Cardiac muscle cell (in vitro differentiated cells and primary cell): ENCODE results near the gene LRRC4. TPM values are rescaled to one million over a fixed set of nuclear protein-coding genes. Genes with fewer than 3 reads are reported as not detected.
A peak's percentile ranks its signal among the peaks of the same experiment; 100 is the strongest.

Source experiments
- DNase-seq, 2 donors: peaks; one replicate each; pipeline versions ENCODE4 v3.0.0 to v3.0.0-alpha.2; 2010 to 2017; ENCODE audit warnings: low read depth in 1 of 2, low spot score in 1 of 2
- H3K27ac ChIP-seq: fragments of 200-600 bp; sonication (generic); 2 replicates; pipeline ENCODE4 v1.5.1; 2016
- H3K27me3 ChIP-seq: fragments of 200-600 bp; sonication (generic); 2 replicates; pipeline ENCODE4 v1.6.0; 2016; ENCODE audit warnings: control low read depth
- H3K36me3 ChIP-seq: fragments of 200-600 bp; sonication (generic); 2 replicates; pipeline ENCODE4 v1.5.1; 2016; ENCODE audit warnings: control low read depth
- H3K4me1 ChIP-seq: fragments of 200-600 bp; sonication (generic); 2 replicates; pipeline ENCODE4 v1.8.1; 2017; ENCODE audit warnings: low read depth, mild to moderate bottlenecking, mixed run types
- H3K4me3 ChIP-seq: fragments of 200-600 bp; sonication (generic); 2 replicates; pipeline ENCODE4 v1.5.1; 2016; ENCODE audit warnings: mild to moderate bottlenecking
- H3K9me3 ChIP-seq: fragments of 200-600 bp; sonication (generic); 2 replicates; pipeline ENCODE4 v1.5.1; 2017; ENCODE audit warnings: low read depth, mild to moderate bottlenecking, control low read depth
- polyA plus RNA-seq: library from polyadenylated mRNA; unstranded; fragments of >200 nt; fragmentation: Nextera tagmentation; extraction: Ambion mirVana; gene quantifications from 2 replicates; pipeline ENCODE4 v1.2.1, GENCODE V29; 2016
- total RNA-seq: library from RNA; depleted of rRNA; stranded (reverse); fragments of >200 nt; gene quantifications from 2 replicates; pipeline ENCODE4 v1.2.3, GENCODE V29; 2016
- TF ChIP-seq, protein P1 (sequence below): IDR thresholded peaks from 2 replicates; pipeline ENCODE4 v1.5.1; 2012; ENCODE audit warnings: low read depth, mild to moderate bottlenecking, low read length

The LRRC4 gene
- total and polyA plus RNA-seq, 2 experiments from 2014 or later, result 2.9 to 9.3 TPM

DNA sequence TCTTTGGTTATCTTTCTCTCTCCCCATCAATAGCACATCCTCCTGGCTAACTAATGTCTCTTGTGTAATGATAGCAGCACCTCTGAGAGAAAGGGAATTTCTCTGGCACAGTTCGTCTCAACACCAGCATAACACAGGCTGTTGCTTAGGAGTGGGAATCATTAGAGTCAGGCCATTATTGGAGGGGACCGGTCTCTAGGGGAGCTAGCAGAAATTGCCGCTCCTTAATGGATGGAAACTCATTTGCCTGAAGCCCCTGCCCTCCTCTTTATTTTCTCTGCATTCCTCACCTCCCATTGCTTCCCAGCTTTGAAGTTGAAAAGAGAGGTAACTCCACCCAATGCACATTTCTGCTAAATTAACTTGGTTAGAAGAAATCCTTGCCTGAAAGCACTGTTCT is 11.9 kb downstream of the LRRC4 start:
- no peaks in the 10 kb centered on the region for H3K9me3 ChIP-seq
- no peak overlapping the region for H3K27ac ChIP-seq
- peaks cover 19% of the 10 kb centered on the region for H3K4me1 ChIP-seq
- TF ChIP-seq, protein P1, sequence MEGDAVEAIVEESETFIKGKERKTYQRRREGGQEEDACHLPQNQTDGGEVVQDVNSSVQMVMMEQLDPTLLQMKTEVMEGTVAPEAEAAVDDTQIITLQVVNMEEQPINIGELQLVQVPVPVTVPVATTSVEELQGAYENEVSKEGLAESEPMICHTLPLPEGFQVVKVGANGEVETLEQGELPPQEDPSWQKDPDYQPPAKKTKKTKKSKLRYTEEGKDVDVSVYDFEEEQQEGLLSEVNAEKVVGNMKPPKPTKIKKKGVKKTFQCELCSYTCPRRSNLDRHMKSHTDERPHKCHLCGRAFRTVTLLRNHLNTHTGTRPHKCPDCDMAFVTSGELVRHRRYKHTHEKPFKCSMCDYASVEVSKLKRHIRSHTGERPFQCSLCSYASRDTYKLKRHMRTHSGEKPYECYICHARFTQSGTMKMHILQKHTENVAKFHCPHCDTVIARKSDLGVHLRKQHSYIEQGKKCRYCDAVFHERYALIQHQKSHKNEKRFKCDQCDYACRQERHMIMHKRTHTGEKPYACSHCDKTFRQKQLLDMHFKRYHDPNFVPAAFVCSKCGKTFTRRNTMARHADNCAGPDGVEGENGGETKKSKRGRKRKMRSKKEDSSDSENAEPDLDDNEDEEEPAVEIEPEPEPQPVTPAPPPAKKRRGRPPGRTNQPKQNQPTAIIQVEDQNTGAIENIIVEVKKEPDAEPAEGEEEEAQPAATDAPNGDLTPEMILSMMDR, result no peak
- H3K36me3 ChIP-seq, result no peaks in the 10 kb centered on the region
- no peak overlapping the region for H3K4me3 ChIP-seq
- no peak for DNase-seq
- no peaks in the 10 kb centered on the region for H3K27me3 ChIP-seq

DNA sequence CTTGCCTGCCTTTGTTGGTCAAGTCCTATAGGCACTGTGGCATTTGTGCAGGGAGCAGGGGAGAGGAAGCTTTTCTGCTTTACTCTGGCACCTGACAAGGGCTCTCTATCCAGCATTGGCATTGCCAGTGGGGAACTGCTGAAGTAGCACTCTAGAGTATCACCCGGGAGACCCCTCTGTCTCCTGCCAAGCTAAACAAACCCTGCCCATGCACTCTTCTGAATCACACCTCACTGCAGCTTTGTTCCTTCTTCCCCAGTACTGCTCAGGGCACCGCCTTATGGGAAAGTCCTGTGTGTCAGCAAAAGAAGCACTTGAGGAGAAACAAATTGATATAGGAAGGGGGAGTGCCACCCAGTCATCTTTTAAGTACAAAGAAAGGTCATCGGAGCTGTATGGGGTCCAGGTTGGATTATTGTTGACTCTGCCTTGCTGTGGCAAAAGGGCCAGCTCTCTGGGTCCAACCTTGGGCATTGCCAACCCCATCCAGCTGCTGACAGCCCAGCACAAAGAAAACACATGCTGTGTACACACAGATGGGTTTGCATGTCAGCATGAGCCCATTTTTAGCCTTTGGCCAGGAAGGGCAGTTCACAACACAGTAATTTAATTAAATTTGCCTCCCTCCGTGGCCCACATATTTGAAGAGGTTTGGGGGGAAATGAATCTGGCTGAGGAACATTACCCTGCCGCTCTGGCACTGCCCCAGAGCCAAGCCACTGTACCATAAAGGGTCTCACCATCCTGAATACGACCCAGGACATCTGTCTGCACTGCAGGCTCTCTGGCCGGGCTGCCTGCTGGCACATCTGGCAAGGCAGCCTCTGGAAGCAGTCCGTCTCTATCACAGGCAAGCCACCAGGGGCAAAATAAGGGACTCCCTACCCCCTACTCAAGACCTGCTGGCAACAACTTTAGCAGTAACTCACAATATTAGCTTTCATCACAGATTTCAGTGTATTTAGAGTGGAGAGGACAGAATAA is 13.1 kb downstream of the LRRC4 start:
- H3K36me3 ChIP-seq, result no peaks in the 10 kb centered on the region
- peaks cover 20% of the 10 kb centered on the region for H3K4me1 ChIP-seq
- TF ChIP-seq, protein P1, result no peak
- no peak overlapping the region for H3K27ac ChIP-seq
- no peaks in the 10 kb centered on the region for H3K27me3 ChIP-seq
- DNase-seq, result no peak
- H3K9me3 ChIP-seq, result no peaks in the 10 kb centered on the region
- H3K4me3 ChIP-seq, result no peak overlapping the region

DNA sequence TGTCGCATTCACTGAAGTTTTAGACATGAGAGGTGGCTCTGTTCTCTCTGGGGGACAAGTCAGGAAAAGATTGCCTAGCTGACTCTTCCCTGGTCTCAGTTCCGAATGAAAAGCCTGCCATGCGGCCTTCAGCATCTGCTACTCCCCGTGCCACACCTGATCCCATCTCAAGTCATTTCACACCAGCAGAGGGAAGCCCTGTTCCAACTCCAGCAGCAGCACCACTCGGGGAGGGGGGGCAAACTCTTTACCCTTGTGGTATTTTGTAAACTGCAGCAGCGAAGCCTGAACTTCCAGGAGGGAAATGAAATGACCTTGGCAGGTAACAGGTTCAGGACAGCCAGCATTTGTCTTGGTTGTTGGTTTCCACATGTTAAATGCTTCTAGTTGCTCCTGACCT is 13.8 kb downstream of the LRRC4 start:
- H3K36me3 ChIP-seq, result no peaks in the 10 kb centered on the region
- no peaks in the 10 kb centered on the region for H3K27me3 ChIP-seq
- DNase-seq, result no peak
- no peak overlapping the region for H3K27ac ChIP-seq
- H3K4me3 ChIP-seq, result no peak overlapping the region
- H3K4me1 ChIP-seq, result peaks cover 20% of the 10 kb centered on the region
- TF ChIP-seq, protein P1, result no peak
- no peaks in the 10 kb centered on the region for H3K9me3 ChIP-seq

DNA sequence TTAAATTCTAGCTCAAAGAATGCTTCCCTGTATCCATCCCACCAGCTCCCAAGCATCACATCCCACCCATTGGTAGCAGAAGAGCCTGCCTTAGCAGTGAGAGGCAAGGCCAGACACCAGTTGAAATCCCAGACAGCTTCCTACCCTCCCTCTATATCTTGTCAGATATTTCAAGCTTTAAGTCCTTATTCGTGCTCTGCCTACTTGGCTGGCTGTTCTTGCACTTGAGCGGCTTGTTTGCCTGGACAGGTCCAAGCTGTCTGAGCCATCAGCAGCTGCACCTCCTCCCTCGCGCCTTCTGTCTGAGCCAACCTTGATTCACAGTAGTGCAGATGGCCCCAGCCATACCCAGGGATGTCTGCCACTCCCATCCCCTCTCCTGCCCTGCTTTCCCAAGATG is 16.4 kb downstream of the LRRC4 start:
- no peaks in the 10 kb centered on the region for H3K36me3 ChIP-seq
- peaks cover 32% of the 10 kb centered on the region for H3K4me1 ChIP-seq
- DNase-seq, result no peak
- H3K4me3 ChIP-seq, result no peak overlapping the region
- H3K27me3 ChIP-seq, result no peaks in the 10 kb centered on the region
- no peak overlapping the region for H3K27ac ChIP-seq
- no peaks in the 10 kb centered on the region for H3K9me3 ChIP-seq
- TF ChIP-seq, protein P1, result no peak

DNA sequence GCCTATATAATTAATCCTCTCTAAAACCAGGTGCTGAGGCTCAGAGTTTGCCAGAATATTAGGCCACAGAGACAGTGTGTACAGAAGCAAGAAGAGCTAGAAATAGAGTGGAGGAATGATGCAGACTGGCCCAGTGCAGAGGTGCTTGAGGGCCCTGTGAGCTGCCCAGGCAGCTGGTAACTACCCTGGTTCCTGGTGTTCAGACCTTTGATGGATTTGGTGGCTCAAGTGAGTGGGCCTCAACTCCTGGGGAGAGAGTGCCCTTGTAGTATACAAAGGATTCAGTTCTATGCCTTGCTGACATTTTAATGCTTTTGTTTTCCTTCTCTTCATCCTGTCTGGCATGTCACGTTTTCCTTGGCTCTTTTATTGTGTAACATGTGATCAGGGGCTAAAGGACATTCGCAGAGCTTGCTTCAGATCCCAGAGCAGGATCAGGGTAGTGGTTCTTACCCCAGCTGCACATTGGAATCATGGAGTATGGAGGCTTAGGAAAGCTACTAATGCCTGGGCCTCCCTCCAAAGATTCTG is 20.0 kb downstream of the LRRC4 start:
- no peak overlapping the region for H3K4me3 ChIP-seq
- TF ChIP-seq, protein P1, result no peak
- H3K4me1 ChIP-seq, result peaks cover 57% of the 10 kb centered on the region
- no peaks in the 10 kb centered on the region for H3K9me3 ChIP-seq
- DNase-seq, result no peak
- no peaks in the 10 kb centered on the region for H3K36me3 ChIP-seq
- H3K27me3 ChIP-seq, result no peaks in the 10 kb centered on the region
- H3K27ac ChIP-seq, result peak overlapping the region; percentile 21
